H9 (cell line): ENCODE results near the gene ABCC11. TPM values are rescaled to one million over a fixed set of nuclear protein-coding genes. Genes with fewer than 3 reads are reported as not detected.

Source experiments
- DNase-seq: peaks from one replicate; pipeline ENCODE4 v3.0.0-alpha.2; 2017
- H2AFZ ChIP-seq: one replicate; pipeline ENCODE4 v1.6.1; 2013; ENCODE audit warnings: mild to moderate bottlenecking, low read length, control low read depth, moderate library complexity
- H2AK5ac ChIP-seq: 2 replicates; pipeline ENCODE4 v1.6.1; 2013; ENCODE audit warnings: low read length, control low read depth, mixed read lengths; ENCODE audit not compliant: insufficient read length
- H2BK120ac ChIP-seq: one replicate; pipeline ENCODE4 v1.6.1; 2013; ENCODE audit warnings: low read depth, mild to moderate bottlenecking, low read length, control low read depth, inconsistent platforms; ENCODE audit not compliant: poor library complexity, severe bottlenecking
- H2BK12ac ChIP-seq: 2 replicates; pipeline ENCODE4 v1.6.1; 2013; ENCODE audit warnings: low read length, control low read depth, mixed read lengths, low read depth; ENCODE audit not compliant: insufficient read length
- H2BK15ac ChIP-seq: 2 replicates; pipeline ENCODE4 v1.6.1; 2013; ENCODE audit warnings: low read depth, low read length, control low read depth
- H2BK20ac ChIP-seq: one replicate; pipeline ENCODE4 v1.6.1; 2013; ENCODE audit warnings: low read depth, mild to moderate bottlenecking, low read length, control low read depth, inconsistent platforms; ENCODE audit not compliant: poor library complexity, severe bottlenecking
- H2BK5ac ChIP-seq: 2 replicates; pipeline ENCODE4 v1.6.1; 2013; ENCODE audit warnings: low read length, control low read depth, mixed read lengths; ENCODE audit not compliant: insufficient read length
- H3K14ac ChIP-seq: 2 replicates; pipeline ENCODE4 v1.6.1; 2013; ENCODE audit warnings: low read length, control low read depth; ENCODE audit not compliant: insufficient read depth
- H3K18ac ChIP-seq: 2 replicates; pipeline ENCODE4 v1.6.1; 2013; ENCODE audit warnings: low read depth, mild to moderate bottlenecking, mixed read lengths, low read length, control low read depth; ENCODE audit not compliant: insufficient read length
- H3K23ac ChIP-seq: 2 replicates; pipeline ENCODE4 v1.6.1; 2013; ENCODE audit warnings: low read length, control low read depth, mixed read lengths, low read depth; ENCODE audit not compliant: insufficient read length
- H3K23me2 ChIP-seq: 2 replicates; pipeline ENCODE4 v1.6.1; 2013; ENCODE audit warnings: low read depth, mild to moderate bottlenecking, mixed read lengths, low read length, control low read depth; ENCODE audit not compliant: insufficient read length, poor library complexity, severe bottlenecking
- H3K27ac ChIP-seq: 2 replicates; pipeline ENCODE4 v1.5.1; 2013; ENCODE audit warnings: low read length, control low read depth, mixed read lengths, low read depth; ENCODE audit not compliant: insufficient read length
- H3K27me3 ChIP-seq: 2 replicates; pipeline ENCODE4 v1.6.1; 2013; ENCODE audit warnings: low read length, control low read depth, inconsistent platforms; ENCODE audit not compliant: insufficient read depth
- H3K4ac ChIP-seq: 2 replicates; pipeline ENCODE4 v1.6.1; 2013; ENCODE audit warnings: low read depth, mild to moderate bottlenecking, control low read depth, inconsistent platforms, low read length, moderate library complexity
- H3K4me1 ChIP-seq: 2 replicates; pipeline ENCODE4 v1.6.1; 2013; ENCODE audit warnings: low read length, control low read depth, inconsistent platforms; ENCODE audit not compliant: insufficient read depth
- H3K4me2 ChIP-seq: 2 replicates; pipeline ENCODE4 v1.6.1; 2013; ENCODE audit warnings: low read length, control low read depth, mixed read lengths; ENCODE audit not compliant: insufficient read length, insufficient read depth
- H3K56ac ChIP-seq: 2 replicates; pipeline ENCODE4 v1.6.1; 2013; ENCODE audit warnings: low read depth, mild to moderate bottlenecking, mixed read lengths, low read length, control low read depth; ENCODE audit not compliant: insufficient read length
- H3K79me1 ChIP-seq: 2 replicates; pipeline ENCODE4 v1.6.1; 2013; ENCODE audit warnings: low read depth, mild to moderate bottlenecking, moderate library complexity, low read length, control low read depth, inconsistent platforms; ENCODE audit not compliant: insufficient read depth, poor library complexity, severe bottlenecking
- H3K79me2 ChIP-seq: 2 replicates; pipeline ENCODE4 v1.6.1; 2013; ENCODE audit warnings: low read length, control low read depth, inconsistent platforms; ENCODE audit not compliant: insufficient read depth
- H3K9ac ChIP-seq: 2 replicates; pipeline ENCODE4 v1.6.1; 2013; ENCODE audit warnings: low read length, control low read depth, mixed read lengths; ENCODE audit not compliant: insufficient read length; ENCODE audit errors: extremely low read depth
- H3K9me3 ChIP-seq: one replicate; pipeline ENCODE4 v1.6.1; 2013; ENCODE audit warnings: low read depth, low read length, inconsistent platforms; ENCODE audit not compliant: control insufficient read depth
- H3T11ph ChIP-seq: one replicate; pipeline ENCODE4 v1.6.1; 2013; ENCODE audit warnings: mild to moderate bottlenecking, low read length, control low read depth, inconsistent platforms
- H4K20me1 ChIP-seq: one replicate; pipeline ENCODE4 v1.6.1; 2013; ENCODE audit not compliant: control insufficient read depth, insufficient read length, insufficient read depth
- H4K5ac ChIP-seq: 2 replicates; pipeline ENCODE4 v1.6.1; 2013; ENCODE audit warnings: low read depth, mild to moderate bottlenecking, mixed read lengths, low read length, control low read depth; ENCODE audit not compliant: insufficient read length
- H4K8ac ChIP-seq: replicated peaks from 2 replicates; pipeline ENCODE4 v1.6.1; 2013; ENCODE audit warnings: low read length, control low read depth, mixed read lengths, low read depth; ENCODE audit not compliant: insufficient read length
- H4K91ac ChIP-seq: 2 replicates; pipeline ENCODE4 v1.6.1; 2013; ENCODE audit warnings: low read depth, mild to moderate bottlenecking, moderate library complexity, mixed read lengths, low read length, control low read depth; ENCODE audit not compliant: insufficient read length
- H3K27ac Mint-ChIP-seq, 3 experiments: 2 replicates in 2 of 3; 3 replicates in 1 of 3; pipeline ENCODE4 v1.8.0; 2020 to 2021; ENCODE audit warnings: mixed read lengths in 3 of 3, mild to moderate bottlenecking in 1 of 3, moderate library complexity in 1 of 3
- H3K27me3 Mint-ChIP-seq: 2 replicates; pipeline ENCODE4 v1.8.0; 2021; ENCODE audit warnings: low read depth, mild to moderate bottlenecking, moderate library complexity, mixed read lengths
- H3K36me3 Mint-ChIP-seq, 3 experiments: 2 replicates in 2 of 3; 3 replicates in 1 of 3; pipeline ENCODE4 v1.8.0; 2020 to 2021; ENCODE audit warnings: low read depth in 3 of 3, mixed read lengths in 3 of 3; ENCODE audit not compliant: insufficient read depth in 1 of 3
- H3K4me1 Mint-ChIP-seq, 2 experiments: 2 replicates each; pipeline ENCODE4 v1.8.0; 2020; ENCODE audit warnings: mixed read lengths in 2 of 2
- H3K4me3 Mint-ChIP-seq, 2 experiments: 2 replicates in 1 of 2; 3 replicates in 1 of 2; pipeline ENCODE4 v1.8.0; 2020 to 2021; ENCODE audit warnings: mild to moderate bottlenecking in 2 of 2, mixed read lengths in 2 of 2, moderate library complexity in 1 of 2
- H3K9me3 Mint-ChIP-seq, 2 experiments: 2 replicates in 1 of 2; 3 replicates in 1 of 2; pipeline ENCODE4 v1.8.0; 2020; ENCODE audit warnings: mild to moderate bottlenecking in 2 of 2, mixed read lengths in 2 of 2, moderate library complexity in 1 of 2
- WGBS: extraction: QIAGEN DNeasy Blood & Tissue Kit; methylation state at CpG from one replicate; pipeline ENCODE4 v1.1.7; 2013; ENCODE audit warnings: missing lambda C conversion rate, low lambda C conversion rate, mixed read lengths; ENCODE audit not compliant: insufficient read length; ENCODE audit errors: extremely low coverage; 5-methylcytosine and 5-hydroxymethylcytosine counted together
- total RNA-seq: library from RNA; stranded (reverse); gene quantifications from 2 replicates; pipeline ENCODE4 v1.2.1, GENCODE V29; 2021
- TF ChIP-seq, protein P1 (sequence below): fragments of 200-600 bp; sonication (generic); conservative IDR thresholded peaks from 3 replicates; pipeline ENCODE4 v1.8.0; 2021; ENCODE audit warnings: antibody characterized with exemption, mild to moderate bottlenecking

The ABCC11 gene
- total RNA-seq, 1 experiment from 2014 or later: 0.33 TPM

- no peak overlapping the region for H3T11ph ChIP-seq
- Mint-ChIP-seq H3K27me3 (peaks cover 4% of the 10 kb centered on the region; the same call in 1 of the 2 replicates), H3K9me3 (no peaks in the 10 kb centered on the region), H3K4me1 (peaks cover 6 to 7% of the 10 kb centered on the region in 2 experiments), H3K36me3 (no peaks in the 10 kb centered on the region; a peak in 1 of 7 replicates), H3K27ac (no peak overlapping the region), H3K4me3 (no peak overlapping the region)
- H3K9me3 ChIP-seq: no peaks in the 10 kb centered on the region
- H3K4me1 ChIP-seq: no peaks in the 10 kb centered on the region
- no peak overlapping the region for H2BK120ac ChIP-seq
- no peak overlapping the region for H3K14ac ChIP-seq
- no peaks in the 10 kb centered on the region for H3K23me2 ChIP-seq
- H2BK5ac ChIP-seq: no peak overlapping the region
- H3K27ac ChIP-seq: no peak overlapping the region
- H3K79me1 ChIP-seq: no peaks in the 10 kb centered on the region
- H2BK15ac ChIP-seq: no peak overlapping the region
- no peak overlapping the region for H2BK20ac ChIP-seq
- no peaks in the 10 kb centered on the region for H3K79me2 ChIP-seq
- no CpG with 5 or more reads among the region's 8 CpGs for WGBS
- no peak overlapping the region for H2AK5ac ChIP-seq
- DNase-seq: no peak
- no peak overlapping the region for H3K23ac ChIP-seq
- H3K4me2 ChIP-seq: no peak overlapping the region
- H4K91ac ChIP-seq: no peak overlapping the region
- no peak overlapping the region for H3K18ac ChIP-seq
- H2AFZ ChIP-seq: no peak overlapping the region
- H4K20me1 ChIP-seq: no peaks in the 10 kb centered on the region
- H3K27me3 ChIP-seq: no peaks in the 10 kb centered on the region
- H2BK12ac ChIP-seq: no peak overlapping the region
- no peak overlapping the region for H4K5ac ChIP-seq
- H3K9ac ChIP-seq: no peak overlapping the region
- no peak overlapping the region for H4K8ac ChIP-seq
- no peak overlapping the region for H3K4ac ChIP-seq
- no peak overlapping the region for H3K56ac ChIP-seq
- TF ChIP-seq, protein P1, sequence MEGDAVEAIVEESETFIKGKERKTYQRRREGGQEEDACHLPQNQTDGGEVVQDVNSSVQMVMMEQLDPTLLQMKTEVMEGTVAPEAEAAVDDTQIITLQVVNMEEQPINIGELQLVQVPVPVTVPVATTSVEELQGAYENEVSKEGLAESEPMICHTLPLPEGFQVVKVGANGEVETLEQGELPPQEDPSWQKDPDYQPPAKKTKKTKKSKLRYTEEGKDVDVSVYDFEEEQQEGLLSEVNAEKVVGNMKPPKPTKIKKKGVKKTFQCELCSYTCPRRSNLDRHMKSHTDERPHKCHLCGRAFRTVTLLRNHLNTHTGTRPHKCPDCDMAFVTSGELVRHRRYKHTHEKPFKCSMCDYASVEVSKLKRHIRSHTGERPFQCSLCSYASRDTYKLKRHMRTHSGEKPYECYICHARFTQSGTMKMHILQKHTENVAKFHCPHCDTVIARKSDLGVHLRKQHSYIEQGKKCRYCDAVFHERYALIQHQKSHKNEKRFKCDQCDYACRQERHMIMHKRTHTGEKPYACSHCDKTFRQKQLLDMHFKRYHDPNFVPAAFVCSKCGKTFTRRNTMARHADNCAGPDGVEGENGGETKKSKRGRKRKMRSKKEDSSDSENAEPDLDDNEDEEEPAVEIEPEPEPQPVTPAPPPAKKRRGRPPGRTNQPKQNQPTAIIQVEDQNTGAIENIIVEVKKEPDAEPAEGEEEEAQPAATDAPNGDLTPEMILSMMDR: no peak
Measured at GRCh38 chr16:48169896-48170295, 77.4 kb downstream of the ABCC11 start.
